A673 (cell line): ENCODE results near the gene COLGALT1.

ENCODE experiments used
- EZH2 ChIP-seq: fragments of 200-600 bp; sonication (generic); IDR thresholded peaks from 2 replicates; pipeline ENCODE4 v1.6.1; 2017; ENCODE audit warnings: borderline replicate concordance, low read depth, mild to moderate bottlenecking, mixed read lengths, antibody characterized with exemption, low read length; ENCODE audit not compliant: poor library complexity, severe bottlenecking
- TF ChIP-seq, protein P1 (sequence below): fragments of 300-800, 200-600 bp; sonication (generic); conservative IDR thresholded peaks from 2 replicates; pipeline ENCODE4 v1.5.1; 2017; ENCODE audit warnings: low read depth, mild to moderate bottlenecking, antibody characterized with exemption, low read length, moderate library complexity, mixed read lengths

DNA sequence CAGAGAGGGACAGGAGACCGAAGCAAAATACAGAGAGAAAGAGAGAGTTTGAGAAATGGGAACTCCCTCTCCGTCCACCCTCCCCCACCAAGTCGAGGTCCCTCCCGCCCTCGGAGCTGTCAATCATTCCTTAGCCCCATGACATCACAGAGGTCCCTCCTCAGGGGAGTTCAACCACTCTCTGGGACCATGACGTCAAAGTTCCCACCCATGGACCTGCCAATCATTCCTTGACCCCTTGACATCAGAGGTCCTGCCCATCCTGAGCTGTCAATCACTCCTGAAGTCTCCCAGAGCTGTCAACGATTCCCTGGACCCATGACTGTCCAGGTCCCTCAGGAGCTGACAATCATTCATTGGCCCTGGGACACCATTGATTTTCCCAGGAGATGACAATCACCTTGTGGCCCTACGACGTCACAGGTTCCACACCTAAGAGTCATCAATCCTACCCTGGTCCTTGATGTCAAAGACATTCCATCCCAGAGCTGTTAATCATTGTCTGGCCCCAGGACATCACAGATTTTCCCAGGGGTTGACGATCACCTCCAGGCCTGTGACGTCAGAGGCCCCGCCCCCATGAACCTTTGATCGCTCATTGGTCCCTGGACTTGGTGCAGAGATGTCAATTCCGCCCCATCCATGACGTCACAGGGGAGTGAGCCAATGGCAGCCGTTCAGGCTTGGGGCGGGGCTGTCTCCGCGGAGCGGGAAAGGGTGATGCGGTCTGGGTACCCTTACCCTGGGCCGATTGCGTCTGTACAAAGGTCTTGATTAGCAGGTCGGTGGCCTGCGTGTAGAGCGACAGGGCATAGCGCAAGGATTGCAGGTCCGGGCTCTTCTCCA lies 61.7 kb downstream of the COLGALT1 start:
- TF ChIP-seq, protein P1, sequence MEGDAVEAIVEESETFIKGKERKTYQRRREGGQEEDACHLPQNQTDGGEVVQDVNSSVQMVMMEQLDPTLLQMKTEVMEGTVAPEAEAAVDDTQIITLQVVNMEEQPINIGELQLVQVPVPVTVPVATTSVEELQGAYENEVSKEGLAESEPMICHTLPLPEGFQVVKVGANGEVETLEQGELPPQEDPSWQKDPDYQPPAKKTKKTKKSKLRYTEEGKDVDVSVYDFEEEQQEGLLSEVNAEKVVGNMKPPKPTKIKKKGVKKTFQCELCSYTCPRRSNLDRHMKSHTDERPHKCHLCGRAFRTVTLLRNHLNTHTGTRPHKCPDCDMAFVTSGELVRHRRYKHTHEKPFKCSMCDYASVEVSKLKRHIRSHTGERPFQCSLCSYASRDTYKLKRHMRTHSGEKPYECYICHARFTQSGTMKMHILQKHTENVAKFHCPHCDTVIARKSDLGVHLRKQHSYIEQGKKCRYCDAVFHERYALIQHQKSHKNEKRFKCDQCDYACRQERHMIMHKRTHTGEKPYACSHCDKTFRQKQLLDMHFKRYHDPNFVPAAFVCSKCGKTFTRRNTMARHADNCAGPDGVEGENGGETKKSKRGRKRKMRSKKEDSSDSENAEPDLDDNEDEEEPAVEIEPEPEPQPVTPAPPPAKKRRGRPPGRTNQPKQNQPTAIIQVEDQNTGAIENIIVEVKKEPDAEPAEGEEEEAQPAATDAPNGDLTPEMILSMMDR, result no peak
- no peak for TF ChIP-seq EZH2
